ENCODE data around the gene CDX2.
A peak's percentile ranks its signal among the peaks of the same experiment; 100 is the strongest.

CDX2 gene

GRCh38 chr13:28002886-28003698, 34.0 kb upstream of the CDX2 start:
- no peak overlapping the region for H3K27ac ChIP-seq
- TF ChIP-seq CTCF (conservative IDR thresholded peaks at IDR 0.05) (no peak), ZFX (IDR thresholded peaks at IDR 0.05) (no peak)

GRCh38 chr13:28001837-28002473, 32.8 kb upstream of the CDX2 start:
- TF ChIP-seq ZFX (IDR thresholded peaks at IDR 0.05) = no peak
- H3K27ac ChIP-seq = no peak overlapping the region

GRCh38 chr13:28001049-28001448, 31.9 kb upstream of the CDX2 start:
- no peak for TF ChIP-seq CTCF (conservative IDR thresholded peaks at IDR 0.05)
- no peak for TF ChIP-seq ZFX (IDR thresholded peaks at IDR 0.05)

GRCh38 chr13:28000567-28000966, 31.5 kb upstream of the CDX2 start:
- TF ChIP-seq CTCF (conservative IDR thresholded peaks at IDR 0.05) (no peak), ZFX (IDR thresholded peaks at IDR 0.05) (no peak)
- no peak overlapping the region for H3K27ac ChIP-seq

More at GRCh38 chr13:28001049-28001448, 31.9 kb upstream of the CDX2 start:
- H3K27ac ChIP-seq = no peak overlapping the region

GRCh38 chr13:27997904-27998522, 28.9 kb upstream of the CDX2 start:
- TF ChIP-seq CTCF (conservative IDR thresholded peaks at IDR 0.05) = peak; percentile 100
- TF ChIP-seq ZFX (IDR thresholded peaks at IDR 0.05) = no peak
- no peak overlapping the region for H3K27ac ChIP-seq

GRCh38 chr13:27991881-27992280, 22.8 kb upstream of the CDX2 start:
- no peak overlapping the region for H3K27ac ChIP-seq
- TF ChIP-seq CTCF (conservative IDR thresholded peaks at IDR 0.05) (no peak), ZFX (IDR thresholded peaks at IDR 0.05) (no peak)

GRCh38 chr13:27988520-27988919, 19.4 kb upstream of the CDX2 start, which contains the start of gene URAD:
Gene URAD (minus strand): TSS chr13:27988693. CDS start chr13:27988637, 56 bp downstream.
- TF ChIP-seq ZFX (IDR thresholded peaks at IDR 0.05) = no peak
- TF ChIP-seq CTCF (conservative IDR thresholded peaks at IDR 0.05) = no peak
- H3K27ac ChIP-seq = no peak within 1 kb of the TSS
